WTC11 (cell line): ENCODE data around the gene GPR160.

ENCODE experiments used
- ATF3 ChIP-seq: sonication (generic); formaldehyde crosslinking; conservative IDR thresholded peaks from 2 replicates; pipeline ENCODE4 v1.8.1; 2022; ENCODE audit warnings: mild to moderate bottlenecking, missing genetic modification reagents
- ATF6 ChIP-seq: sonication (generic); formaldehyde crosslinking; IDR thresholded peaks from 2 replicates; pipeline ENCODE4 v1.8.1; 2023; ENCODE audit warnings: mild to moderate bottlenecking, missing genetic modification reagents
- CTCF ChIP-seq: fragments of 200-600 bp; IDR thresholded peaks from 2 replicates; pipeline ENCODE4 v1.8.0; 2022; ENCODE audit warnings: antibody characterized with exemption
- GABPB1 ChIP-seq: sonication (generic); formaldehyde crosslinking; IDR thresholded peaks from 2 replicates; pipeline ENCODE4 v1.8.1; 2023; ENCODE audit warnings: mild to moderate bottlenecking, missing genetic modification reagents
- GTF2I ChIP-seq: fragments of 250-450 bp; sonication (Bioruptor Pico); conservative IDR thresholded peaks from 2 replicates; pipeline ENCODE4 v1.4.0; 2021; ENCODE audit warnings: mild to moderate bottlenecking
- KAT7 ChIP-seq: sonication (generic); formaldehyde crosslinking; IDR thresholded peaks from 2 replicates; pipeline ENCODE4 v1.8.1; 2023; ENCODE audit warnings: missing genetic modification reagents, mild to moderate bottlenecking, borderline replicate concordance
- MYBL2 ChIP-seq: sonication (generic); formaldehyde crosslinking; IDR thresholded peaks from 2 replicates; pipeline ENCODE4 v1.8.1; 2023; ENCODE audit warnings: mild to moderate bottlenecking, moderate library complexity, missing genetic modification reagents
- NFYB ChIP-seq: sonication (generic); formaldehyde crosslinking; conservative IDR thresholded peaks from 2 replicates; pipeline ENCODE4 v1.8.0; 2022; ENCODE audit warnings: low read depth, missing genetic modification reagents
- NR3C1 ChIP-seq: sonication (generic); formaldehyde crosslinking; conservative IDR thresholded peaks from 2 replicates; pipeline ENCODE4 v1.8.1; 2023; ENCODE audit warnings: low read depth, mild to moderate bottlenecking, missing genetic modification reagents
- SMAD4 ChIP-seq: sonication (generic); formaldehyde crosslinking; IDR thresholded peaks from 2 replicates; pipeline ENCODE4 v1.8.0; 2022; ENCODE audit warnings: mild to moderate bottlenecking, missing genetic modification reagents

- TF ChIP-seq CTCF (no peak), SMAD4 (no peak), NR3C1 (CRISPR knock-in tag) (no peak), GABPB1 (CRISPR knock-in tag) (no peak), GTF2I (no peak), KAT7 (no peak), NFYB (CRISPR knock-in tag) (no peak), MYBL2 (no peak), ATF6 (CRISPR knock-in tag) (no peak), ATF3 (CRISPR knock-in tag) (no peak)
These were observed 20.3 kb downstream of the GPR160 start for GRCh38 chr3:170058127-170058526.
